Thyroid gland (tissue), 4 donors: ENCODE results near the gene FASTK.

Experiments used
- CTCF ChIP-seq, 6 experiments: fragments of 200-600 bp in 3 of 6; fragments of 450-650 bp in 3 of 6; sonication (generic) in 3 of 6; IDR thresholded peaks; one replicate each; pipeline ENCODE4 v1.5.1; 2016 to 2019; ENCODE audit warnings: antibody characterized with exemption in 6 of 6, mild to moderate bottlenecking in 2 of 6, inconsistent platforms in 1 of 6, moderate library complexity in 1 of 6
- POLR2A ChIP-seq, 2 donors: fragments of 450-650 bp; IDR thresholded peaks; one replicate each; pipeline ENCODE4 v1.6.1; 2017; ENCODE audit warnings: antibody characterized with exemption in 2 of 2, mild to moderate bottlenecking in 2 of 2, moderate library complexity in 1 of 2

GRCh38 chr7:151083824-151084160 lies 3.2 kb upstream of the FASTK start:
- no peak for TF ChIP-seq CTCF (IDR thresholded peaks at IDR 0.05)
- TF ChIP-seq POLR2A (IDR thresholded peaks at IDR 0.05) = no peak
